GM18907 (cell line): ENCODE measurements around the gene VCP.

Source experiments
- ATAC-seq: cut with Tn5 transposase; IDR thresholded peaks from one replicate; pipeline ENCODE4 v1.9.1; 2021; ENCODE audit warnings: mild to moderate bottlenecking, moderate library complexity; ENCODE audit not compliant: unreplicated experiment

VCP gene

GRCh38 chr9:35072461-35073278 is at the start of gene VCP:
Gene VCP (minus strand): TSS chr9:35072625. CDS start chr9:35072353, 272 bp downstream.
- ATAC-seq, result peak; percentile 87

- ATAC-seq, result peak; percentile 57
Measured at GRCh38 chr9:35116898-35117551, 44.6 kb upstream of the VCP start.

GRCh38 chr9:35116539-35116897 is 44.1 kb upstream of the VCP start:
- peak; percentile 3 for ATAC-seq

GRCh38 chr9:35115680-35116538 is 43.5 kb upstream of the VCP start, which contains the start of gene ATOSB:
Gene ATOSB (minus strand): TSS chr9:35115862. CDS start chr9:35108274, 7,588 bp downstream.
- peak; percentile 60 for ATAC-seq

- ATAC-seq, result no peak
Measured at GRCh38 chr9:35114840-35115628, 42.6 kb upstream of the VCP start.

- ATAC-seq, result no peak
Measured at GRCh38 chr9:35114113-35114839, 41.9 kb upstream of the VCP start.

- ATAC-seq, result no peak
Measured at GRCh38 chr9:35112257-35113020, 40.0 kb upstream of the VCP start.

GRCh38 chr9:35111001-35111933 is 38.8 kb upstream of the VCP start:
- peak; percentile 73 for ATAC-seq

- ATAC-seq, result no peak
Measured at GRCh38 chr9:35110327-35110761, 37.9 kb upstream of the VCP start.

GRCh38 chr9:35108946-35109575 is 36.6 kb upstream of the VCP start:
- ATAC-seq, result no peak

- ATAC-seq, result no peak
Measured at GRCh38 chr9:35108461-35108860, 36.0 kb upstream of the VCP start.

GRCh38 chr9:35107297-35108290 is 35.2 kb upstream of the VCP start:
- no peak for ATAC-seq

- ATAC-seq, result no peak
Measured at GRCh38 chr9:35106343-35106730, 33.9 kb upstream of the VCP start.

- ATAC-seq, result no peak
Measured at GRCh38 chr9:35105571-35106342, 33.3 kb upstream of the VCP start.

GRCh38 chr9:35105126-35105525 is 32.7 kb upstream of the VCP start:
- no peak for ATAC-seq

- no peak for ATAC-seq
Measured at GRCh38 chr9:35104586-35104985, 32.2 kb upstream of the VCP start.
